Upper lobe of left lung (tissue), 4 donors: Measurements from ENCODE around the gene IRF8.

Experiments
- CTCF ChIP-seq, 6 experiments: fragments of 450-650 bp in 4 of 6; fragments of 200-600 bp in 2 of 6; sonication (generic) in 2 of 6; IDR thresholded peaks; one replicate each; pipeline ENCODE4 v1.5.1; 2016 to 2019; ENCODE audit warnings: antibody characterized with exemption in 6 of 6
- POLR2A ChIP-seq, 4 donors: fragments of 450-650 bp; IDR thresholded peaks; one replicate each; pipeline ENCODE4 v1.5.1; 2016 to 2017; ENCODE audit warnings: antibody characterized with exemption in 4 of 4, mild to moderate bottlenecking in 2 of 4

GRCh38 chr16:85869206-85869605, 29.8 kb upstream of the IRF8 start:
- TF ChIP-seq POLR2A (IDR thresholded peaks at IDR 0.05) (no peak), CTCF (IDR thresholded peaks at IDR 0.05) (no peak)
